OCI-LY1 (cell line): ENCODE data around the gene SNRNP48.

Experiments
- EZH2 ChIP-seq: fragments of 200-600 bp; sonication (generic), shearing (Covaris generic); IDR thresholded peaks from 2 replicates; pipeline ENCODE4 v1.8.0; 2017; ENCODE audit warnings: borderline replicate concordance, mixed run types, mild to moderate bottlenecking, antibody characterized with exemption, low read length, moderate library complexity, mixed read lengths
- TF ChIP-seq, protein P1 (sequence below): fragments of 200-600 bp; sonication (generic), shearing (Covaris generic); IDR thresholded peaks from 2 replicates; pipeline ENCODE4 v1.5.1; 2017; ENCODE audit warnings: mild to moderate bottlenecking, antibody characterized with exemption, low read length, moderate library complexity, mixed read lengths

DNA sequence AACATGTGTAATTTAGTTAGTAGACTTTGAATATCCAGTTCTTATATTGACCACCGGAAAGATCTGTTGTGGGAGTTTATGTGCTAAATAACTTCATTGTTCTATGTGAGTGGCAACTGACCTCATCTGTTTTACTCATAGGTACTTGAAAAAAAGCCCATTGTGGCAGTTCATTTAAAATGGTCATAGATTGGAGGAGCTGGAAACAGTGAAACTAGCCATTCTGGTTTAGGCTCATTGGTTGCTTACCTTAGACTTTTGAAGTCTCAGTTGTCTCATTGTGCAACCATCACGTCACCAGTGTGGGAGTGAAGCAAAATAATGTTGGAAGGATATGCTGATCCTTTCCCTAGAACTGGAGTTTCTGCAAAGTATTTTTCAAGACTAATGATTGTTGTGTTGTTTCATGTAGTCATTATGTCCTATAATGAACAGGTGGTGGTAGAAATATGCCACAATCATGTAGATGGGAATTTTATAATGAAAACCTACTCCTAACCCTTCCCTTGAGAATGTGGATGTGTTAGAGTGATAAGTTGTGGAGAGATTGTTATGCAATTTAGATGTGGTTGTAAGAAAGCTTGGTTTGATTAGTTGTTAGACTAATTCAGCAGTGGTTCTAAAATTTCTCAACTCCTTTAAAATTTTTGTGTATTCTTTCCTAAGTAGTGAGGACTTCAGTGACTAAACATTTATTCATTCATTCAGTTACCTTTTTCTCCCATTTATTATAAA is 30.2 kb upstream of the SNRNP48 start:
- TF ChIP-seq, protein P1, sequence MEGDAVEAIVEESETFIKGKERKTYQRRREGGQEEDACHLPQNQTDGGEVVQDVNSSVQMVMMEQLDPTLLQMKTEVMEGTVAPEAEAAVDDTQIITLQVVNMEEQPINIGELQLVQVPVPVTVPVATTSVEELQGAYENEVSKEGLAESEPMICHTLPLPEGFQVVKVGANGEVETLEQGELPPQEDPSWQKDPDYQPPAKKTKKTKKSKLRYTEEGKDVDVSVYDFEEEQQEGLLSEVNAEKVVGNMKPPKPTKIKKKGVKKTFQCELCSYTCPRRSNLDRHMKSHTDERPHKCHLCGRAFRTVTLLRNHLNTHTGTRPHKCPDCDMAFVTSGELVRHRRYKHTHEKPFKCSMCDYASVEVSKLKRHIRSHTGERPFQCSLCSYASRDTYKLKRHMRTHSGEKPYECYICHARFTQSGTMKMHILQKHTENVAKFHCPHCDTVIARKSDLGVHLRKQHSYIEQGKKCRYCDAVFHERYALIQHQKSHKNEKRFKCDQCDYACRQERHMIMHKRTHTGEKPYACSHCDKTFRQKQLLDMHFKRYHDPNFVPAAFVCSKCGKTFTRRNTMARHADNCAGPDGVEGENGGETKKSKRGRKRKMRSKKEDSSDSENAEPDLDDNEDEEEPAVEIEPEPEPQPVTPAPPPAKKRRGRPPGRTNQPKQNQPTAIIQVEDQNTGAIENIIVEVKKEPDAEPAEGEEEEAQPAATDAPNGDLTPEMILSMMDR: no peak
- no peak for TF ChIP-seq EZH2
